Uterus (tissue), 4 donors: ENCODE data around the gene TRIM40. TPM values are rescaled to one million over a fixed set of nuclear protein-coding genes. Genes with fewer than 3 reads are reported as not detected.

Source experiments
- DNase-seq, 2 donors: peaks; one replicate each; pipeline ENCODE4 v3.0.0-alpha.2; 2019 to 2020
- H3K27ac ChIP-seq, 2 donors: fragments of 200-600 bp; sonication (generic); 1 replicate in 1 of 2; 2 replicates in 1 of 2; pipeline ENCODE4 v1.5.1; 2016 to 2018
- H3K27me3 ChIP-seq, 2 donors: fragments of 200-600 bp; sonication (generic); one replicate each; pipeline ENCODE4 v1.5.1; 2018 to 2019; ENCODE audit warnings: control low read depth in 1 of 2
- H3K36me3 ChIP-seq, 2 donors: fragments of 200-600 bp; sonication (generic); one replicate each; pipeline ENCODE4 v1.5.1; 2019; ENCODE audit warnings: control low read depth in 1 of 2
- H3K4me1 ChIP-seq, 2 donors: fragments of 200-600 bp; sonication (generic); one replicate each; pipeline ENCODE4 v1.5.1; 2018 to 2019; ENCODE audit warnings: control low read depth in 1 of 2
- H3K4me3 ChIP-seq, 2 donors: fragments of 200-600 bp; sonication (generic); 1 replicate in 1 of 2; 2 replicates in 1 of 2; pipeline ENCODE4 v1.5.1; 2018 to 2019; ENCODE audit warnings: mild to moderate bottlenecking in 1 of 2
- H3K9me3 ChIP-seq, 2 donors: fragments of 200-600 bp; sonication (generic); one replicate each; pipeline ENCODE4 v1.5.1; 2019; ENCODE audit warnings: control low read depth in 1 of 2
- POLR2A ChIP-seq, 2 donors: fragments of 450-650 bp; IDR thresholded peaks; one replicate each; pipeline ENCODE4 v1.6.1; 2016; ENCODE audit warnings: antibody characterized with exemption in 2 of 2, mild to moderate bottlenecking in 1 of 2, moderate library complexity in 1 of 2
- intact Hi-C: fragments of 100-400 bp; cut with DNase I; formaldehyde crosslinking; loops from one replicate; pipeline ENCODE4 v1.15.1; 2023; ENCODE audit warnings: low total_unique reads
- total RNA-seq, 4 donors: library from RNA; depleted of rRNA in 3 of 4; stranded (reverse); fragments of >200 nt in 3 of 4; gene quantifications; one replicate each; pipeline versions ENCODE4 v1.1.0 to v1.2.4, GENCODE V29; 2014 to 2023
- TF ChIP-seq, protein P1 (sequence below), 4 experiments: fragments of 200-600 bp in 2 of 4; fragments of 450-650 bp in 2 of 4; sonication (generic) in 2 of 4; IDR thresholded peaks; one replicate each; pipeline ENCODE4 v1.5.1; 2016 to 2019; ENCODE audit warnings: antibody characterized with exemption in 4 of 4, mild to moderate bottlenecking in 2 of 4, moderate library complexity in 1 of 4
- donor health status: DM: yes; HTN: yes; CAD: no.

The TRIM40 gene
- total RNA-seq, 4 donors from 2014 or later = not detected

DNA sequence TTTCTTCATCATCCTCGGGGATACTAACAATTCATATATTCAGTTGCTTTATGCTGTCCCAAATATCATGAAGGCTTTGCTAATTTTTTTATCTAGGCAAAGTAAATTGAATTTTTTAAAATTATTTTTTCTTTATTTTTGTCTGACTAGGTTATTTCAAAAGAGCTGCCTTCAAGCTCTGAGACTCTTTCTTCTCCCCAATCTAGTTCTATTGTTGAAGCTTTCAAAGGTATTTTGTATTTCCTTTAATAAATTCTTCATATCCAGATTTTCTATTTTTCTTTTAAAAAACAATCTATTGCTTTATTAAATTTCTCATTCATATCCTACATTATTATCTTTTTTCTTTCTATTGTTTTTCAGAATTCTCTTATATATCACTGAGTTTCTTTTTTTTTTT lies 44.2 kb downstream of the TRIM40 start:
- TF ChIP-seq, protein P1, sequence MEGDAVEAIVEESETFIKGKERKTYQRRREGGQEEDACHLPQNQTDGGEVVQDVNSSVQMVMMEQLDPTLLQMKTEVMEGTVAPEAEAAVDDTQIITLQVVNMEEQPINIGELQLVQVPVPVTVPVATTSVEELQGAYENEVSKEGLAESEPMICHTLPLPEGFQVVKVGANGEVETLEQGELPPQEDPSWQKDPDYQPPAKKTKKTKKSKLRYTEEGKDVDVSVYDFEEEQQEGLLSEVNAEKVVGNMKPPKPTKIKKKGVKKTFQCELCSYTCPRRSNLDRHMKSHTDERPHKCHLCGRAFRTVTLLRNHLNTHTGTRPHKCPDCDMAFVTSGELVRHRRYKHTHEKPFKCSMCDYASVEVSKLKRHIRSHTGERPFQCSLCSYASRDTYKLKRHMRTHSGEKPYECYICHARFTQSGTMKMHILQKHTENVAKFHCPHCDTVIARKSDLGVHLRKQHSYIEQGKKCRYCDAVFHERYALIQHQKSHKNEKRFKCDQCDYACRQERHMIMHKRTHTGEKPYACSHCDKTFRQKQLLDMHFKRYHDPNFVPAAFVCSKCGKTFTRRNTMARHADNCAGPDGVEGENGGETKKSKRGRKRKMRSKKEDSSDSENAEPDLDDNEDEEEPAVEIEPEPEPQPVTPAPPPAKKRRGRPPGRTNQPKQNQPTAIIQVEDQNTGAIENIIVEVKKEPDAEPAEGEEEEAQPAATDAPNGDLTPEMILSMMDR (IDR thresholded peaks at IDR 0.05) = no peak
- TF ChIP-seq POLR2A (IDR thresholded peaks at IDR 0.05) = no peak

GRCh38 chr6:30184417-30185031 lies 48.6 kb downstream of the TRIM40 start:
- no peak for TF ChIP-seq POLR2A (IDR thresholded peaks at IDR 0.05)
- TF ChIP-seq, protein P1 (IDR thresholded peaks at IDR 0.05) = no peak
- H3K4me3 ChIP-seq = no peak overlapping the region
- no peak overlapping the region for H3K27ac ChIP-seq
- intact Hi-C loops = no loop called here
- no peaks in the 10 kb centered on the region for H3K27me3 ChIP-seq
- H3K4me1 ChIP-seq = no peaks in the 10 kb centered on the region
- DNase-seq = no peak
- H3K9me3 ChIP-seq = no peaks in the 10 kb centered on the region
- no peaks in the 10 kb centered on the region for H3K36me3 ChIP-seq

More for the DNA sequence above, 44.2 kb downstream of the TRIM40 start:
- no peaks in the 10 kb centered on the region for H3K4me1 ChIP-seq
- H3K9me3 ChIP-seq = no peaks in the 10 kb centered on the region
- H3K36me3 ChIP-seq = no peaks in the 10 kb centered on the region
- H3K27me3 ChIP-seq = no peaks in the 10 kb centered on the region
- intact Hi-C loops = no loop called here
- no peak overlapping the region for H3K27ac ChIP-seq
- no peak overlapping the region for H3K4me3 ChIP-seq
- DNase-seq = no peak

GRCh38 chr6:30185846-30186484 lies 50.0 kb downstream of the TRIM40 start:
- Histone ChIP-seq H3K27me3 (no peaks in the 10 kb centered on the region), H3K36me3 (no peaks in the 10 kb centered on the region)

DNA sequence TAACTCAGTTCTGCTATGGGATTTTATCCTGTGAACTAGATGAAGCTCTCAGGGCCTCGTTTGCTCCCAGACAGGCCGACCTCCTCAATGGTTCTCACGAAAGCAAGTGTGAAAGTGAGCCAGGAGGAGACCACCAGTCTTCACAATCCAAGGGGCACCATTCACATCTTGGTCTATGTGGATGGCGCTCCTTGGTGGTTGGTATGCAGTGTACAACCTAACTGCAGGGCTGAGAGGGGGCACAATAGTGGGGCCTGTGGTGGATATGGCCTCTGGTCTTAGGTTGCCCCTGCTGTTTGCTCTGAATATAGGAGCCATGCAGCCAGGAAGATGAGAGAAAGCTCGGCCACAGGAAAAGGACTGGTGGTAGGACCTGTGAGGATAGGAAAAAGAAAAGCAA lies 52.6 kb downstream of the TRIM40 start:
- H3K27ac ChIP-seq = no peak overlapping the region
- TF ChIP-seq, protein P1 (IDR thresholded peaks at IDR 0.05) = no peak
- no peak for TF ChIP-seq POLR2A (IDR thresholded peaks at IDR 0.05)
- no peaks in the 10 kb centered on the region for H3K36me3 ChIP-seq
- no peaks in the 10 kb centered on the region for H3K9me3 ChIP-seq
- no peaks in the 10 kb centered on the region for H3K27me3 ChIP-seq
- no peaks in the 10 kb centered on the region for H3K4me1 ChIP-seq
- no peak for DNase-seq
- no peak overlapping the region for H3K4me3 ChIP-seq
- intact Hi-C loops = no loop called here

More at GRCh38 chr6:30185846-30186484, 50.0 kb downstream of the TRIM40 start:
- DNase-seq = no peak
- Histone ChIP-seq H3K4me3 (no peak overlapping the region), H3K27ac (no peak overlapping the region), H3K4me1 (no peaks in the 10 kb centered on the region), H3K9me3 (no peaks in the 10 kb centered on the region)
- TF ChIP-seq, protein P1 (IDR thresholded peaks at IDR 0.05) = no peak
- no peak for TF ChIP-seq POLR2A (IDR thresholded peaks at IDR 0.05)
- intact Hi-C loops = no loop called here

- Histone ChIP-seq H3K9me3 (no peaks in the 10 kb centered on the region), H3K4me1 (no peaks in the 10 kb centered on the region), H3K36me3 (no peaks in the 10 kb centered on the region), H3K27me3 (no peaks in the 10 kb centered on the region), H3K4me3 (no peak overlapping the region), H3K27ac (no peak overlapping the region)
- no peak for TF ChIP-seq POLR2A (IDR thresholded peaks at IDR 0.05)
- TF ChIP-seq, protein P1 (IDR thresholded peaks at IDR 0.05) = no peak
- intact Hi-C loops = no loop called here
- DNase-seq = no peak
Observed at GRCh38 chr6:30192076-30192475, 56.1 kb downstream of the TRIM40 start.
